M059J (cell line): Measurements from ENCODE around the gene CHSY3. TPM values are rescaled to one million over a fixed set of nuclear protein-coding genes. Genes with fewer than 3 reads are reported as not detected.
A peak's percentile ranks its signal among the peaks of the same experiment; 100 is the strongest.
"Not testable (repeated sequence)": the region's sequence is repeated elsewhere in the genome, so short reads cannot be mapped to it uniquely, and the experiment has no call there.

Experiments used
- DNase-seq: peaks from one replicate; pipeline ENCODE4 v3.0.0-alpha.2; 2012; ENCODE audit warnings: low read depth
- total RNA-seq: library from RNA; depleted of rRNA; stranded (reverse); fragments of >200 nt; shearing (Covaris generic); gene quantifications from 2 replicates; pipeline ENCODE4 v1.2.3, GENCODE V29; 2014; rRNA removed

Gene CHSY3
- total RNA-seq, 1 experiment from 2014 or later, result 0.02 TPM

- DNase-seq, result no peak
These were observed 255.7 kb downstream of the CHSY3 start for GRCh38 chr5:130159968-130160367.

DNA sequence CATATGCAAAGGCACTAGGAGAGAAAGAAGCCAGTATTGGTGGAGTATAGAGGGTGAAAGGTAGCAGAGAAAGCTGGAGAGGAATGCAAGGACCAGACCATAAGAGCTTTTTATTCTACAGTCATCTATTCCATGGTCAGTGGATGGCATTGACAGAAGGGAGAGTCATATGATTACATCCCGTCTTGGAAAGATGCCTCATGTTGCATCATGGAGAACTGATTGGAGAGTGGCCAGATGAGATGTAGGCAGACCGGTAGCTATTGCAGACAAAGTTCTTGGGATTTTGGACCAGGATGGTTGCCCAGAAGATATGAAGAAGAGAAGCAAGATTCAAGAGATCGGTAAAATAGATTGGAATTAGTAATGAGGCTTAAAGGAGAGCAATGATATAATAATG, 260.7 kb downstream of the CHSY3 start:
- DNase-seq, result peak; percentile 5

DNA sequence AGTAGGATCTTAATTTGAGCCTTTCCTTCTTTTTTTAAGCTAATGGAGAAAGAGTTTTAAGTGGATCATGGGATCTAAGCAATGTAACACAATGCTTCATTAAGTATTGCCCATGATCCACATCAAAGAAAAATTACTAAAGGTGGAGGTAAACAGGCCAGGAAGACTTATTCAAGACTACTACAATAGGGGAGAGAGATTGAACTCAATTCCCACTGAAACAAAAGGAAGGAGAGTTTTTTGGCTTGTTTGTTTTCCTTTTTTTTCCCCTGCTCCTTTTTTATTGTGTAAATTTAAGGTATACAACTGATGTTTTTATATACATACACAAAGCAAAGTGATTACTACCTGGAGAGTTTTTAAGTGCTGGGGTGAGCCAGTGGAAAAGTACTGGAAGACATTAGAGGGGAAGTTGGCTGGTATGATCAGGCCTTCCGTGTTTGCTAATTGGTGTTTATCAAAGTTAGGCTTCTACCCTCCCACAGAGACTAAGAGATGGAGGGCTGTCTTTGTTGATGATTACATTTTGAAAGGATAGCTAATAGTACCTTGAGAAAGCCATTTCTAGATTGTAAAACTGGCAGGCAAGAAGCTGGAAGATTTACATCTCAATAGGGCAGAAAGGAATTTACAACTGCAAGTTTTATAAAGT, 262.7 kb downstream of the CHSY3 start:
- no peak for DNase-seq

DNA sequence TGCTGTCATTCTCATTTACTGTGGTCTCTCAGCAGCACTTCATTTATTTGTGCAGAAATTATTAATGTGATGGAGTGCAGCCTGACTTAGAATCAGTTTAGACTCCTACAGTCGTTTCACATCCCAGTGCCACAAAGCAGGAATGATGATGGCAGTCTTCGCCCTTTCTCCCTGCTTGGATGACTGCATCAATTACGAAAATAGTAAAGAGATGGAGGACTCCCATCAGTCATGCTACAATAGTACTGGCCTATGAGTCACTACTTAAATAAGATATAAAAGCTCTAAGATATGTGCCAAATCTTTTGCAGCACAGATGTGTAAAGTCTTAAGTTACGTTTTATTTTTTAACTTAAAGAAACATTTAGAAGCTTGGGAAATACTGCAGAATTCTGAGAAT, 263.9 kb downstream of the CHSY3 start:
- DNase-seq, result no peak

DNA sequence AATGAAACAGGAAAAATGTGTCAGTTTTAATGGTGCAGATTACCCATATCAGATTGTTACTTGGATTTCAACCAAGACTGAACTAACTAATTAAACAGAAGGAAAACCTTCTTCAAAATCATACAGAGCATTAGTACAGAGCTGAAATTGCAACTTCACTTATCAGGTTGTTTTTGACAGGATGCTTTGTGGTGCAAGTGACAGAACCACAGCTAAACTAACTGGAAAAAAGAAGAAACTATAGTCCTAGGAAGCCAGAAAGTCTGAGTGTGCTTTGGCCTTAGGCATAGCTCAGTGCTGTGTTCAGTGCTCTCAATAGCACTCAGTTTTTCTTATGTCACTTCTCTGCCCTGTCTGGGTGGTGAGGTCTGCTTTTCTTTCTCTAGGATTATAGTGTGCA, 267.4 kb downstream of the CHSY3 start:
- no peak for DNase-seq

- no peak for DNase-seq
These were observed 278.9 kb downstream of the CHSY3 start for GRCh38 chr5:130183115-130183514.

- DNase-seq, result no peak
These were observed 285.7 kb downstream of the CHSY3 start for GRCh38 chr5:130189961-130190360.

DNA sequence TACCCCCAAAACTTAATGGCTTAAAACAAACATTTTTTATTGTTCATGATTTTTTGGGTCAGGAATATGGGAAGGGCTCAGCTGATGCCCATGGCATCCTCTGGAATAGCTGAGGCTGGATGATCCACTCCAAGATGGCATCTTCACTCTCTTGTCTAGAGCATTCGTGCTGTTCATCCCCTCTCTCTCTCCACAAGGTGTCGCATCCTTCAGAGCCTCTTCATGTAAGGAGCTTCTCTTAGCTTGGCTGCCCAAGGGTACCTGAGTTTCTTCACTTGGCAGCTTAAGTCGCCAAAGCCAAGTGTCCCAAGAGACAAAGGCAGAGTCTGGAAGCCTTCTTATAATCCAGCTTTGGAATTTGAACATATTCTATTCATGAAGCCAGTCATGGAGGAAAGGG, 294.7 kb downstream of the CHSY3 start:
- DNase-seq, result peak; percentile 35

- DNase-seq, result no peak
These were observed 302.4 kb downstream of the CHSY3 start for GRCh38 chr5:130206686-130207085.

GRCh38 chr5:130213607-130214006, 309.3 kb downstream of the CHSY3 start:
- DNase-seq, result no peak

- DNase-seq, result no peak
These were observed 312.0 kb downstream of the CHSY3 start for GRCh38 chr5:130216286-130216685.

DNA sequence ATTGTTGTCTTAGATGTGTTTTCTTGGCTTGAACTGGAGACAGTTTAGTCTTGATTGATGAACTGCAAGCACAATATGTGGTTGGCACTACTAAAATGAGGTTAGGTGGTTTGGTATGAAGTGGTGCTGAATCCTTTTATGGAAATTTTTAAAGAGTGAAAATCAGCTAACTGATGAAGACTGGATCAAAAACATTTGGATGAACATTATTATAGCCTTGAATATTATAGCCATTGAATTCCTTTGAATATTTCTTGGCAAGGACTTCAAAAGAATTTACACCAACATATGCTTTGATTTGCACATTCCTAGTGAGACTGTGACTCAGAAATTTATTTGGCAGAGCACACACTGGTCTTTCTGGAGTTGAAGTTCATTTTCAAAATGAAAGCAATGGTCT, 318.3 kb downstream of the CHSY3 start:
- DNase-seq, result no peak

- not testable (repeated sequence) for DNase-seq
These were observed 322.3 kb downstream of the CHSY3 start for GRCh38 chr5:130226556-130226955.

DNA sequence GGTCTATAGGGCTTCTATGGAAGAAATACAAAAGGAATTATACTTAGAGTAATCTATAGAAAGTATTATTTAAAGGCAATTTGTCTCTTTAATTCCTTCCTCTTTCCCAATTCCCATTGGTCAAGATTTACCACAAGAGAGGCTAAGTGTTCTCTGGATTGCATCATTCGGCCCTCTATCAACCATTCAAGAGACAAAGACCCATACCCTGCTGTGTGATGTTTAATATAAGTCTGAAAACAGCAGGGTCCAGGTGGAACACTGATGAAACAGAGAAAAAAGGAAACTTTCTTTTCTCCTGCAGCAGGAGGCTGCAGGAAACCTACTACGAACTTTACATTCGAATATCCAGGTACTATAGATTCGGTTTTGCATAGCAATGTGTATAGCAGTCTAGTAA, 323.4 kb downstream of the CHSY3 start:
- DNase-seq, result no peak

DNA sequence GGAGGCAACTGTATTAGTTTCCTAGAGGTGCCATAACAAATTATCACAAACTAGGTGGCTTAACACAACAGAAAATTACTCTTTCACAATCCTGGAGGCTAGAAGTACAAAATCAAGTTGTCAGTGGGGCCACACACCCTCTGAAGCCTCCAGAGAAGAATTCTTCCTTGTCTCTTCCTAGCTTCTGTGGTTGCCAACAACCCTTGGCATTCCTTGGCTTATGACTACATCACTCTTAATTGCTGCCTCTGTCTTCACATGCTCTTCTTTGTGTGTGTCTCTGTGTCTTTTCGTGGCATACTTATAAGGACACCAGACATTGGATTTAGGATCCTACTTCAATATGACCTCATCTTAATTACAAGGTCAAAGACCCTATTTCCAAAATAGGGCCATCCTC, 327.5 kb downstream of the CHSY3 start:
- no peak for DNase-seq

DNA sequence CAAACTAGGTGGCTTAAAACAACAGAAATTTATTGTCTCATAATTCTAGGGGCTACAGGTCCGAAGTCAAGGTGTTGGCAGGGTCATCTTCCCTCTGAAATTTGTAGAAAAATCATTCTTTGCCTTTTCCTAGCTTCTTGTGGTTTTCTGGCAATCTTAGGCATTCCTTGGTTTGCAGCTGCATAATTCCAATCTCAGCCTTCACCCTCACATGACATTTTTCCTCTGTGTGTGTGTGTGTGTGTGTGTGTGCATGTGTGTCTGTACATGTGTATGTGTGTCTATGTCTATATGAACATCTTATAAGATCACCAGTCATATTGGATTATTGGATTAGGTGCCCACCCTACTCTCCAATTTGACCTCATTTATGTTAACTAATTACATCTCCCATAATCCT, 330.6 kb downstream of the CHSY3 start:
- no peak for DNase-seq

Other genes starting within 250 kb of the CHSY3 start
- gene MINAR2, start 156.4 kb upstream of the CHSY3 start, total RNA-seq, result not detected in 2 replicates